SHP77 treated with DMSO at 0.1 percent for 48 hours (cell line): Measurements from ENCODE around the gene AP1S1.
A peak's percentile ranks its signal among the peaks of the same experiment; 100 is the strongest.
"Not testable (repeated sequence)": the region's sequence is repeated elsewhere in the genome, so short reads cannot be mapped to it uniquely, and the experiment has no call there.

Experiments used
- DNase-seq: peaks from one replicate; lab custom pipeline; 2025; lab: John Stamatoyannopoulos, UW

The AP1S1 gene

GRCh38 chr7:101125989-101126650 is 28.2 kb upstream of the AP1S1 start:
- no peak for DNase-seq

- DNase-seq: peak; percentile 25
Measured at GRCh38 chr7:101126651-101127459, 27.4 kb upstream of the AP1S1 start, which contains the start of gene SERPINE1. Gene SERPINE1, plus strand, starts transcription at chr7:101127104. Its CDS starts 1,290 bp downstream, at chr7:101128394.

GRCh38 chr7:101127460-101128039 is 26.7 kb upstream of the AP1S1 start:
- DNase-seq: no peak

- DNase-seq: no peak
Measured at GRCh38 chr7:101128040-101128834, 26.0 kb upstream of the AP1S1 start.

- DNase-seq: no peak
Measured at GRCh38 chr7:101129603-101130117, 24.6 kb upstream of the AP1S1 start.

- DNase-seq: not testable (repeated sequence)
Measured at GRCh38 chr7:101132626-101133600, 21.4 kb upstream of the AP1S1 start.

GRCh38 chr7:101133621-101134398 is 20.5 kb upstream of the AP1S1 start:
- DNase-seq: no peak

- no peak for DNase-seq
Measured at GRCh38 chr7:101134399-101134980, 19.8 kb upstream of the AP1S1 start.

- DNase-seq: no peak
Measured at GRCh38 chr7:101137651-101138212, 16.5 kb upstream of the AP1S1 start.

GRCh38 chr7:101138213-101138870 is 15.9 kb upstream of the AP1S1 start:
- peak; percentile 80 for DNase-seq

- DNase-seq: no peak
Measured at GRCh38 chr7:101140339-101140699, 14.0 kb upstream of the AP1S1 start.

- no peak for DNase-seq
Measured at GRCh38 chr7:101140746-101141382, 13.4 kb upstream of the AP1S1 start.

GRCh38 chr7:101151908-101152651 is 2.2 kb upstream of the AP1S1 start:
- no peak for DNase-seq

- no peak for DNase-seq
Measured at GRCh38 chr7:101154693-101155102, 422 bp downstream of the AP1S1 start.

- DNase-seq: no peak
Measured at GRCh38 chr7:101155303-101155702, 1.0 kb downstream of the AP1S1 start.

- no peak for DNase-seq
Measured at GRCh38 chr7:101156277-101156676, 2.0 kb downstream of the AP1S1 start.

- no peak for DNase-seq
Measured at GRCh38 chr7:101156866-101157589, 2.8 kb downstream of the AP1S1 start.
